GM21529 (cell line): Measurements from ENCODE around the gene TRAF3.
"Not testable (repeated sequence)": the region's sequence is repeated elsewhere in the genome, so short reads cannot be mapped to it uniquely, and the experiment has no call there.

ENCODE experiments used
- ATAC-seq: cut with Tn5 transposase; IDR thresholded peaks from one replicate; pipeline ENCODE4 v1.9.1; 2021; ENCODE audit not compliant: unreplicated experiment

TRAF3 gene

GRCh38 chr14:102805941-102806340 lies 28.7 kb downstream of the TRAF3 start:
- no peak for ATAC-seq

- ATAC-seq = no peak
These were observed 29.2 kb downstream of the TRAF3 start for GRCh38 chr14:102806447-102806846.

GRCh38 chr14:102807013-102807406 lies 29.8 kb downstream of the TRAF3 start:
- ATAC-seq = no peak

DNA sequence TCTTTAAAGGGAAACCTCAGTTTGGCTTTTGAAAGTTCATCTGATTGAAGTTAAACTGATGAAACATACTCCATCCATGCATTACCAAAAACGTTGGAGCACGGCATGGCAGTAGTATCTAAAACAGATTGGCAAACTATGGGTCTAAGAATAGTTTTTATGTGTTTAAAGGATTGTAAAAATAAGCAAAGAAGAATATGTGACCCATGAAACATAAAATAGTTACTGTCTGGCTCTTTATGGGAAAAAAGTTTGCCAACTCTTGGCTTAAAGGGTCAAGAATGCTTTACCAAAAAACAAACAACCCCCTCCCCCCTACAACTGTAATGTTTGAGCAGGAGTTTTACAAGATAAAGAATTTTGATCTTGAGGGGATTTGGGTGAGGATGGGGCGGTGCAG lies 32.6 kb downstream of the TRAF3 start:
- ATAC-seq = no peak

GRCh38 chr14:102810523-102810922 lies 33.3 kb downstream of the TRAF3 start:
- ATAC-seq = no peak

GRCh38 chr14:102811254-102811963 lies 34.2 kb downstream of the TRAF3 start:
- ATAC-seq = no peak

- ATAC-seq = no peak
These were observed 34.7 kb downstream of the TRAF3 start for GRCh38 chr14:102811971-102812370.

DNA sequence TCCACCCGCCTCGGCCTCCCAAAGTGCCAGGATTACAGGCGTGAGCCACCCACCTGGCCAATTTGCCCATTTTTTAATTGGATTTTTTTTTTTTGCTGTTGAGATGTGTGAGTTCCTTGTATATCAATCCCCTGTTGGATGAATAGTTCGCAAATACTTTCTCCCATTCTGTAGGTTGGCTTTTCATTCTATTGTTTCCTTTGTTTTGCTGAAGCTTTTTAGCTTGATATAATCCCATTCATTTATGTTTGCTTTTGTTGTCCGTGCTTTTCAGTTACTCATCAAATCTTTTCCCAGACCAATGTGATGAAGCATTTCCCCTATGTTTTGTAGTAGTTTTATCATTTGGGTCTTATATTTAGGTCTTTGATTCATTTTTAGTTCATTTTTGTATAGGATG lies 36.4 kb downstream of the TRAF3 start:
- ATAC-seq = no peak

GRCh38 chr14:102817318-102817717 lies 40.1 kb downstream of the TRAF3 start:
- no peak for ATAC-seq

DNA sequence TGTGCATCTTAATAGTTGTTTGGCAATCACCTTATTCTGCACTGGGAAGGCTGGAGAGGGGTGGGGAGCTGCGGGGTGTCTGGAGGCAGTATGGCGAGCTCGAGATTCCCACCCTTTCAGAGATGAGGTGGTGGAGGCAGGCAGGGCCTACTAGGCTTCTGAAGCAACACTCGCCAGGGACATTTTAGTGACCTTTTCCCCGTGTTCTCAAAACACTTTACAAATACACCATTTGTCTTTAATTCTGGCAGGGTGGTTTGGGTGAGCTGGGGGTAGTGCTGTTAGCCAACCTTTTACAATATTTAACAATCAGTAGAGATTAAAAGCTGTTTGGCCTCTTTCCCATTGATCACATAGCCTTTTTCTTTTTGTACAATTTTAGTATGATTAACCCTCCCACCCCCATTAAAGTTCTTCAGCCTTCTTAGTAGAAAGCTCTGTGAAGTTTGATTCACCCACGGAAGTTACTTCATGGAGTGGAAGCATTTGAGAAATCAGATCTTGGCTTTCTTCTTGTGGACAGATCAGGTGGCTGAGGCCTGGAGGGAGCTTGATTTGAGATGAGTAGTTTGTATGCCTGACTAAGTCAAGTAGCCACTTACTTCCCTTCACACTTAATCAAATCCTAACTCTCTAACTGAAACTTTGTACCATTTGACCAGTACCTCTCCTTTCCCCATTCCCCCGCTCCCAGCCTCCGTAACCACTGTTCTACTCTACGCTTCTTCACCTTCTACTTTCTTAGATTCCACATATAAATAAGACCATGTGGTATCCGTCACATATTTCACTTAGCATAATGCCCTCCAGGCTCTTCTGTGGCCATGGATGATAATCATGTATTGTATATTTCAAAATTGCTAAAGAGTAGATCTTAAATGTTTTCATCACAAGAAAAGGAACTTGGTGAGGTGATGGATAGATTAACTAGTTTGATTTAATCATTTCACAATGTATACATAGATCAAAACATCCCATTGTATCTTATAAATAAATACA lies 41.0 kb downstream of the TRAF3 start:
- ATAC-seq = no peak

- peak; percentile 77 for ATAC-seq
These were observed 42.0 kb downstream of the TRAF3 start for GRCh38 chr14:102819176-102819628.

GRCh38 chr14:102819747-102820330 lies 42.6 kb downstream of the TRAF3 start:
- peak; percentile 14 for ATAC-seq

DNA sequence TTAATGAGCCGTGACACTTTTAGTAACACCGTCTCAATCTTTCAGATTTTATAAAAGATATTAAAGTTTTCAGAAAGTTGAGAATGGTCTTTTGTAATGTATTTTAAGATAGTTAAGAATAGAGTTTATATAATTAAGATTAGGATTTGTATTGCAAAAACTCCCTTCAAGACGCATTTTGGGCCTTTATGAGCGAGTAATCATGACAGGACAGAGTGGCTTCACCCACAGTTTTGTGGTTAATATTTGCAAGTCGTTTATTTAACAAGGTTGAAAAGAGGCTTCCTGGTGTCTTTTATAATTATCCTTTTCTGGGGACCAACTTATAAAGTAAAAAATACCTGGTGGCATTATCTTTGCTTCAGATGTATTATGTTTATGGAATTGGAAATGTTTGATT lies 44.0 kb downstream of the TRAF3 start:
- no peak for ATAC-seq

- no peak for ATAC-seq
These were observed 45.1 kb downstream of the TRAF3 start for GRCh38 chr14:102822311-102822863.

DNA sequence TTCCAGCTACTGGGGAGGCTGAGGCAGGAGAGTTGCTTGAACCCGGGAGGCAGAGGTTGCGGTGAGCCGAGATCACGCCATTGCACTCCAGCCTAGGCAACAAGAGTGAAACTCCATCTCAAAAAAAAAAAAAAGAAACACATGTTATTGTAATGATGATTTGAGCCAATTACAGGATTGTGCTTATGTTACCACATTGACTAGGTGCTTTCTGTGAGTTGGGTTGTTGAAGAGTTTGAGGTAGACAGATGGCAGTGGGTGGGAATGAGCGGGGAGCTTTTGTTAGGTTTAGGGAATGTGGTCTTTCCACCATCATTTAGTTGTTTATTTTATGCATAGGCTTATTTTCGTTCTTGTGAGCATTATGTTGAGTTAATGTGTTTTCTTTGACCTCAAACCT lies 45.6 kb downstream of the TRAF3 start:
- not testable (repeated sequence) for ATAC-seq

DNA sequence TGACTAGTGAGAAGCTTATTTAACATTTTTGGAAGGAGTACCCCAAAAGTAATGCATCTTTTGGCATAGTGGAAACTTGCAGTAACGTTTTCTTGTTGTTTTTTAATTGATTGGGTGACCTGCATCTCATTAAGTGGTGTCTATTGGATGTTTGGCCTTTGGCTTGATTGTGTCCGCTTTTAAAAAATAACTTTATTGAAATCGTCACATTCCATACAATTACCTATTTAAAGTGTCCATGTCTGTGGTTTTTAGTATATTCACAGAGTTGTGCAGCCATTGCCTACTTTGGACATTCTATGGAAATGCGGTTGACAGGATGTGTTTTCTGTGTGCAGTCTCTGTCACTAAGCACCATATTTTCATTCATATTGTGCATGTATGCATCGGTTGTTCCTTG lies 46.3 kb downstream of the TRAF3 start:
- no peak for ATAC-seq

DNA sequence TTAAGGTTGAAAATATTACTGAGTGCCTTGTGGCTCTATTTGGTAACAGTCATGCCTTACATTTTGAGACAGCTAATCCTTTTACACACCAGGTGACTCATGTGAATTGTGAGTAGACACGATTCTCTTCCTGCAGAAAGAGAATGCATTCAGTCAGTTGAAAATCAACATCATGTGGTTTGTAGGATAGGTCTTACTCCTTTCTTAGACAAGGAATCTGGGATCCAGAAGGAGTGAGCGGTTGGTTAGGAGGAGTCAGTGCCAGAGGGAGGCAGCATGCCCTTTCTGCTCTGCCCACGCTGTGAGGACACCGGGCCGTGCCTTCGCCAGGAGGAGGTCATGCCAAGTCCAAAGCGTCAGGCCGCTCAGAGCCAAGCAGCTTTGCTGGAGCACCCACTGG lies 47.6 kb downstream of the TRAF3 start:
- ATAC-seq = no peak

- ATAC-seq = no peak
These were observed 48.3 kb downstream of the TRAF3 start for GRCh38 chr14:102825307-102826095.

DNA sequence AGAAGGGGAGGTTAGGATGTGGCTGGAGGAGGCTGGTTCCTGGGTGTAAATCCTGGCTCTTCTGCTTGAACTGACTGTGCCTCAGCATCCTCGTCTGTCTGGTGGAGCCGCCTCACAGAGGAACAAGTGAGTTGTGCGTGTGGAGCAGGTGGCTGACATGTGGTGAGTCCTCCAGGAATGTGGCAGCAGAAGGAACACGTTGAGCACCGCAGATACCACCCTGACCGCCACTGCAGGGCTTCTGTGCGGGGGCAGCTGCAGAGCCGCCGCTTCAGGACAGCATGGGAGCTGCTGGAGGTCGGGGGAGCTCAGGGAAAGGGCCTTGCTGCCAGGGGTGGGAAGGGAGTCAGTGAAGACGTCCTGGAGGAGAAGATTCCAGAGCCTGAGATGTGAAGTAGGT lies 48.9 kb downstream of the TRAF3 start:
- ATAC-seq = no peak
